Skeletal muscle tissue (tissue), 5 donors: Measurements from ENCODE around the gene MED12L. TPM values are rescaled to one million over a fixed set of nuclear protein-coding genes. Genes with fewer than 3 reads are reported as not detected.

Source experiments
- H3K27ac ChIP-seq: one replicate; pipeline ENCODE4 v1.7.0; 2013; ENCODE audit warnings: mild to moderate bottlenecking, low read depth, low read length, inconsistent platforms
- H3K27me3 ChIP-seq, 3 donors: one replicate each; pipeline ENCODE4 v1.7.0; 2013; ENCODE audit warnings: low read length in 3 of 3; ENCODE audit not compliant: control insufficient read depth in 3 of 3, insufficient read depth in 3 of 3
- H3K36me3 ChIP-seq, 3 donors: one replicate each; pipeline ENCODE4 v1.7.0; 2013; ENCODE audit warnings: low read length in 3 of 3; ENCODE audit not compliant: control insufficient read depth in 3 of 3, insufficient read depth in 3 of 3
- H3K4me1 ChIP-seq, 3 donors: one replicate each; pipeline ENCODE4 v1.7.0; 2013; ENCODE audit warnings: low read length in 3 of 3, mild to moderate bottlenecking in 3 of 3; ENCODE audit not compliant: control insufficient read depth in 3 of 3, insufficient read depth in 3 of 3
- H3K4me3 ChIP-seq, 3 donors: one replicate each; pipeline ENCODE4 v1.7.0; 2013; ENCODE audit warnings: low read length in 3 of 3
- H3K9ac ChIP-seq, 3 donors: one replicate each; pipeline ENCODE4 v1.7.0; 2013; ENCODE audit warnings: low read length in 3 of 3, mild to moderate bottlenecking in 3 of 3, moderate library complexity in 2 of 3, low read depth in 1 of 3
- H3K9me3 ChIP-seq, 3 donors: one replicate each; pipeline ENCODE4 v1.7.0; 2013; ENCODE audit warnings: low read length in 3 of 3; ENCODE audit not compliant: control insufficient read depth in 3 of 3
- small RNA-seq: library from RNA; depleted of rRNA; stranded (forward); fragments of <200 nt; gene quantifications from one replicate; pipeline ENCODE3, GENCODE V24; 2014
- total RNA-seq: library from RNA; depleted of rRNA; stranded (reverse); fragments of >200 nt; gene quantifications from one replicate; pipeline ENCODE4 v1.2.3, GENCODE V29; 2014
- donor health status: Osteomylitis.

Gene MED12L
- total RNA-seq, 1 donor from 2014 or later: 8.9 TPM

DNA sequence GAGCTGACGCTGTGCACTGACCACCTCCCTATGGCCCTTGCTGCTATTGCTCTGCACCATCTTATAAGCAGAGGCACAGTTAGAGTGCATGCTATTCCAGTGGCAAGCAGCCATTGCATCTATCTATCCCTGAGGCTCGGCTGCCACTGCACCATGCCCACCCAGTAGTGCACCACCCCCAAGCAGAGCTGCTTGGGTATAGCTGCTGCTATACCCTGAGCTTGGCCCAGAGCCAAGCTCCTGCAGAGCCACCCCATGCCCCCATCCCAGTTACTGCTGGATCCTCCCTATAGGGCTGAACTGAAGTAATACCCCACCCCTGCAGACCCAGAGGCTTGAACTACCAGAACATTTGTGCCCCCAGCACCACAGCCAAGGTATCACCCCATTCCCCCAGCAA lies 395.0 kb downstream of the MED12L start:
- no peak overlapping the region for H3K9ac ChIP-seq
- H3K4me3 ChIP-seq: no peak overlapping the region
- H3K27ac ChIP-seq: no peak overlapping the region
- H3K9me3 ChIP-seq: peaks cover 0 to 2% (median 0%) of the 10 kb centered on the region in 3 donors
- no peaks in the 10 kb centered on the region for H3K36me3 ChIP-seq
- H3K27me3 ChIP-seq: no peaks in the 10 kb centered on the region
- peaks cover 0 to 3% (median 3%) of the 10 kb centered on the region in 3 donors for H3K4me1 ChIP-seq

DNA sequence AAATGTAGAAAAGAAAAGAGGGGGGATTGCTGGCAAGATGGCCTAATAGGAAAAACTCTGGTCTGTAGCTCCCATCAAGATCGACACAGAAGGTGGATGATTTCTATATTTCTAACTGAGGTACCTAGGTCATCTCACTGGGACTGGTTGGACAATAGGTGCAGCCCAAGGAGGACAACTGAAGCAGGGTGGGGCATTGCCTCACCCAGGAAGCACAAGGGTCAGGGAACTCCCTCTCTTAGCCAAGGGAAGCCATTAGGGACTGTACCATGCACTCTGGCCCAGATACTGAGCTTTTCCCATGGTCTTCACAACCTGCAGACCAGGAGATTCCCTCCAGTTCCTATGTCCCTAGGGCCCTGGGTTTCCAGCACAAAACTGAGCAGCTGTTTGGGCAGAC lies 398.0 kb downstream of the MED12L start:
- Histone ChIP-seq H3K4me3 (no peak overlapping the region), H3K27ac (no peak overlapping the region), H3K27me3 (no peaks in the 10 kb centered on the region), H3K4me1 (no peaks in the 10 kb centered on the region), H3K9me3 (peaks cover 0 to 2% (median 0%) of the 10 kb centered on the region in 3 donors), H3K36me3 (no peaks in the 10 kb centered on the region), H3K9ac (no peak overlapping the region)

DNA sequence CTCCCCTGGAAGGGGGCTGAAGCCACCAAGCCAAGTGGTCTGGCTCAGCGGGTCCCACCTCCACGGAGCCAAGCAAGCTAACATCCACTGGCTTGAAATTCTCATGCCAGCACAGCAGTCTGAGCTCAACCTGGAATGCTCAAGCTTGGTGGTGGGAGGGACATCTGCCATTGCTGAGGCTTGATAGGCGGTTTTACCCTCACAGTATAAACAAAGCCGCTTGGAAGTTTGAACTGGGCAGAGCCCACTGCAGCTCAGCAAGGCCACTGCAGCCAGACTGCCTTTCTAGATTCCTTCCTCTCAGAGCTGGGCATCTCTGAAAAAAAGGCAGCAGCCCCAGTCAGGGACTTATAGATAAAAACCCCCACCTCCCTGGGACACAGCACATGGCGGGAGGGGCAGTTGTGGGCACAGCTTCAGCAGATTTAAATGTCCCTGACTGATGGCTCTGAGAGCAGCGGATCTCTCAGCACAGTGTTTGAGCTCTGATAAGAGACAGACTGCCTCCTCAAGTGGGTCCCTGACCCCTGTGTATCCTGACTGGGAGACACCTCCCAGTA lies 398.6 kb downstream of the MED12L start:
- H3K4me3 ChIP-seq: no peak overlapping the region
- no peaks in the 10 kb centered on the region for H3K36me3 ChIP-seq
- peaks cover 0 to 2% (median 0%) of the 10 kb centered on the region in 3 donors for H3K9me3 ChIP-seq
- no peak overlapping the region for H3K9ac ChIP-seq
- H3K4me1 ChIP-seq: no peaks in the 10 kb centered on the region
- H3K27ac ChIP-seq: no peak overlapping the region
- no peaks in the 10 kb centered on the region for H3K27me3 ChIP-seq

Small RNAs within 50 kb of the gene (small RNA-seq; reads per million reads assigned to genes)
- gene RNA5SP145: not detected

Other genes starting within 250 kb of the MED12L start
- not detected for gene MINDY4B, start 180.2 kb upstream of the MED12L start, total RNA-seq
- not detected for gene CLRN1, start 112.9 kb upstream of the MED12L start, total RNA-seq
- gene GPR171, start 117.6 kb downstream of the MED12L start, total RNA-seq: 1.6 TPM
- gene P2RY14, start 192.9 kb downstream of the MED12L start, total RNA-seq: 1.6 TPM
- not detected for gene GPR87, start 231.2 kb downstream of the MED12L start, total RNA-seq
- gene P2RY13, start 243.9 kb downstream of the MED12L start, total RNA-seq: 2.6 TPM